PC-3 (cell line): ENCODE data around the gene TAPT1.

Experiments used
- CTCF ChIP-seq: fragments of 300-600 bp; sonication (generic); conservative IDR thresholded peaks from 2 replicates; pipeline ENCODE4 v1.5.1; 2017; ENCODE audit warnings: antibody characterized with exemption, low read depth, mild to moderate bottlenecking, low read length
- EZH2 ChIP-seq: fragments of 300-600 bp; sonication (generic); IDR thresholded peaks from one replicate; pipeline ENCODE4 v1.6.1; 2017; ENCODE audit warnings: antibody characterized with exemption, mild to moderate bottlenecking, low read length; ENCODE audit not compliant: unreplicated experiment
- EZH2phosphoT487 ChIP-seq: fragments of 300-600 bp; sonication (generic); IDR thresholded peaks from 2 replicates; pipeline ENCODE4 v1.6.1; 2018; ENCODE audit warnings: mild to moderate bottlenecking, antibody characterized with exemption, low read length, borderline replicate concordance

GRCh38 chr4:16237715-16238114 lies 11.4 kb upstream of the TAPT1 start:
- TF ChIP-seq CTCF (no peak), EZH2 (no peak), EZH2phosphoT487 (no peak)
